IPS-20b (cell line): ENCODE data around the gene BAD.
"Not testable (repeated sequence)": the region's sequence is repeated elsewhere in the genome, so short reads cannot be mapped to it uniquely, and the experiment has no call there.

Experiments used
- H3K27ac ChIP-seq: one replicate; pipeline ENCODE4 v1.5.1; 2013; ENCODE audit warnings: low read length
- H3K27me3 ChIP-seq: 2 replicates; pipeline ENCODE4 v1.6.1; 2013; ENCODE audit warnings: mild to moderate bottlenecking, low read length, inconsistent platforms; ENCODE audit not compliant: insufficient read depth
- H3K36me3 ChIP-seq: 2 replicates; pipeline ENCODE4 v1.6.1; 2013; ENCODE audit warnings: low read depth, mild to moderate bottlenecking, inconsistent platforms, low read length, moderate library complexity; ENCODE audit not compliant: insufficient read depth
- H3K4me1 ChIP-seq: 2 replicates; pipeline ENCODE4 v1.6.1; 2013; ENCODE audit warnings: mild to moderate bottlenecking, control low read depth, inconsistent platforms, low read length, moderate library complexity; ENCODE audit not compliant: insufficient read depth
- H3K4me3 ChIP-seq: 2 replicates; pipeline ENCODE4 v1.5.1; 2013; ENCODE audit warnings: mild to moderate bottlenecking, low read length, inconsistent platforms
- H3K9ac ChIP-seq: 2 replicates; pipeline ENCODE4 v1.6.1; 2013; ENCODE audit warnings: low read depth, mild to moderate bottlenecking, inconsistent platforms, low read length, moderate library complexity
- H3K9me3 ChIP-seq: 2 replicates; pipeline ENCODE4 v1.6.1; 2013; ENCODE audit warnings: mild to moderate bottlenecking, low read depth, low read length, inconsistent platforms; ENCODE audit not compliant: insufficient read depth

The BAD gene

GRCh38 chr11:64284048-64284961, at the start of gene BAD:
Gene BAD (minus strand): TSS chr11:64284665. CDS start chr11:64284368, 297 bp downstream.
- Histone ChIP-seq H3K9ac (peak within 1 kb of the TSS; percentile 67), H3K36me3 (no peaks in the 10 kb centered on the region), H3K4me3 (peak within 1 kb of the TSS; percentile 82), H3K4me1 (no peaks in the 10 kb centered on the region), H3K27me3 (peaks cover 16% of the 10 kb centered on the region), H3K9me3 (no peaks in the 10 kb centered on the region), H3K27ac (no peak within 1 kb of the TSS)

- Histone ChIP-seq H3K9ac (no peak overlapping the region), H3K9me3 (no peaks in the 10 kb centered on the region), H3K27me3 (no peaks in the 10 kb centered on the region), H3K36me3 (no peaks in the 10 kb centered on the region), H3K4me1 (peaks cover 6% of the 10 kb centered on the region), H3K4me3 (no peak overlapping the region), H3K27ac (no peak overlapping the region)
These were observed 49.1 kb upstream of the BAD start for GRCh38 chr11:64333556-64333955.

GRCh38 chr11:64331569-64332371, 47.3 kb upstream of the BAD start:
- Histone ChIP-seq H3K4me3 (no peak overlapping the region), H3K27ac (no peak overlapping the region), H3K9ac (no peak overlapping the region), H3K9me3 (no peaks in the 10 kb centered on the region), H3K4me1 (peaks cover 6% of the 10 kb centered on the region), H3K27me3 (no peaks in the 10 kb centered on the region), H3K36me3 (no peaks in the 10 kb centered on the region)

GRCh38 chr11:64330888-64331287, 46.4 kb upstream of the BAD start:
- Histone ChIP-seq H3K4me3 (no peak overlapping the region), H3K4me1 (peaks cover 6% of the 10 kb centered on the region), H3K9me3 (no peaks in the 10 kb centered on the region), H3K36me3 (no peaks in the 10 kb centered on the region), H3K27ac (no peak overlapping the region), H3K27me3 (no peaks in the 10 kb centered on the region), H3K9ac (no peak overlapping the region)

GRCh38 chr11:64327993-64328392, 43.5 kb upstream of the BAD start:
- H3K9me3 ChIP-seq, result no peaks in the 10 kb centered on the region
- H3K4me3 ChIP-seq, result no peak overlapping the region
- H3K9ac ChIP-seq, result no peak overlapping the region
- H3K27ac ChIP-seq, result no peak overlapping the region
- H3K36me3 ChIP-seq, result 0 out of 2 replicates have a peak, but pooled peaks cover under 1% of the 10 kb centered on the region
- peaks cover 9% of the 10 kb centered on the region for H3K4me1 ChIP-seq
- no peaks in the 10 kb centered on the region for H3K27me3 ChIP-seq

GRCh38 chr11:64327375-64327774, 42.9 kb upstream of the BAD start:
- peaks cover 9% of the 10 kb centered on the region for H3K4me1 ChIP-seq
- H3K27me3 ChIP-seq, result no peaks in the 10 kb centered on the region
- no peak overlapping the region for H3K4me3 ChIP-seq
- H3K9me3 ChIP-seq, result no peaks in the 10 kb centered on the region
- no peak overlapping the region for H3K27ac ChIP-seq
- no peak overlapping the region for H3K9ac ChIP-seq
- 0 out of 2 replicates have a peak, but pooled peaks cover 7% of the 10 kb centered on the region for H3K36me3 ChIP-seq

GRCh38 chr11:64324692-64325469, 40.4 kb upstream of the BAD start:
- Histone ChIP-seq H3K27ac (no peak overlapping the region), H3K4me1 (0 out of 2 replicates have a peak, but pooled peaks cover 3% of the 10 kb centered on the region), H3K9ac (peak overlapping the region; percentile 23; the same call in 1 of the 2 replicates), H3K4me3 (no peak overlapping the region), H3K36me3 (peaks cover 27% of the 10 kb centered on the region), H3K27me3 (no peaks in the 10 kb centered on the region), H3K9me3 (no peaks in the 10 kb centered on the region)

- H3K4me1 ChIP-seq, H3K4me3 ChIP-seq, H3K9ac ChIP-seq, H3K9me3 ChIP-seq, H3K27ac ChIP-seq, H3K27me3 ChIP-seq: not testable (repeated sequence)
- H3K36me3 ChIP-seq, result peaks cover 27% of the 10 kb centered on the region
These were observed 39.5 kb upstream of the BAD start for GRCh38 chr11:64323984-64324383.

GRCh38 chr11:64323373-64323772, 38.9 kb upstream of the BAD start:
- Histone ChIP-seq H3K4me1 (0 out of 2 replicates have a peak, but pooled peaks cover 5% of the 10 kb centered on the region), H3K9ac (no peak overlapping the region), H3K9me3 (no peaks in the 10 kb centered on the region), H3K36me3 (peaks cover 27% of the 10 kb centered on the region), H3K27me3 (no peaks in the 10 kb centered on the region), H3K27ac (no peak overlapping the region), H3K4me3 (no peak overlapping the region)

- H3K4me1 ChIP-seq, result 0 out of 2 replicates have a peak, but pooled peaks cover 5% of the 10 kb centered on the region
- H3K9ac ChIP-seq, result no peak overlapping the region
- H3K9me3 ChIP-seq, result no peaks in the 10 kb centered on the region
- peaks cover 27% of the 10 kb centered on the region for H3K36me3 ChIP-seq
- no peak overlapping the region for H3K4me3 ChIP-seq
- no peak overlapping the region for H3K27ac ChIP-seq
- H3K27me3 ChIP-seq, result no peaks in the 10 kb centered on the region
These were observed 38.4 kb upstream of the BAD start for GRCh38 chr11:64322925-64323260.

GRCh38 chr11:64321533-64321932, 37.1 kb upstream of the BAD start:
- Histone ChIP-seq H3K9ac (no peak overlapping the region), H3K27me3 (no peaks in the 10 kb centered on the region), H3K27ac (no peak overlapping the region)

More at GRCh38 chr11:64321533-64321932, 37.1 kb upstream of the BAD start:
- Histone ChIP-seq H3K36me3 (peaks cover 30% of the 10 kb centered on the region), H3K9me3 (no peaks in the 10 kb centered on the region), H3K4me1 (peaks cover 5% of the 10 kb centered on the region; the same call in 1 of the 2 replicates), H3K4me3 (no peak overlapping the region)
